ENCODE data around the gene CTSA. TPM values are rescaled to one million over a fixed set of nuclear protein-coding genes. Genes with fewer than 3 reads are reported as not detected.

CTSA gene
- total RNA-seq, 6 donors from 2014 or later = 109 to 176 (median 155) TPM

GRCh38 chr20:45905505-45906079, 14.5 kb downstream of the CTSA start:
- Histone ChIP-seq H3K4me3 (no peak overlapping the region), H3K27ac (no peak overlapping the region), H3K4me1 (peaks cover 0 to 14% (median 7%) of the 10 kb centered on the region in 4 donors), H3K27me3 (no peaks in the 10 kb centered on the region), H3K36me3 (peaks cover 0 to 26% (median 2%) of the 10 kb centered on the region in 4 donors), H3K9me3 (no peaks in the 10 kb centered on the region)
- DNase-seq (no peak), ATAC-seq (ENCODE audit: low FRiP score in 2 of 2) (no peak)
- TF ChIP-seq EP300 (IDR thresholded peaks at IDR 0.05) (no peak), POLR2AphosphoS5 (IDR thresholded peaks at IDR 0.05) (no peak), POLR2A (IDR thresholded peaks at IDR 0.05) (no peak), CTCF (IDR thresholded peaks at IDR 0.05) (no peak)
- WGBS, 2 donors = 90 to 91% methylated on average over 7 to 8 of the region's 8 CpGs

GRCh38 chr20:45907219-45907948, 16.2 kb downstream of the CTSA start:
- no peak overlapping the region for H3K27ac ChIP-seq
- H3K27me3 ChIP-seq = no peaks in the 10 kb centered on the region
- TF ChIP-seq EP300 (IDR thresholded peaks at IDR 0.05) = no peak
- TF ChIP-seq CTCF (IDR thresholded peaks at IDR 0.05) = no peak
- no peak for TF ChIP-seq POLR2A (IDR thresholded peaks at IDR 0.05)
- ATAC-seq (ENCODE audit: low FRiP score in 2 of 2) = no peak
- WGBS, 2 donors = 89 to 94% methylated on average over 14 to 17 of the region's 17 CpGs
- no peak for DNase-seq
- H3K36me3 ChIP-seq = peaks cover 0 to 18% (median 2%) of the 10 kb centered on the region in 4 donors
- no peaks in the 10 kb centered on the region for H3K9me3 ChIP-seq
- no peak overlapping the region for H3K4me3 ChIP-seq
- H3K4me1 ChIP-seq = peaks cover 12 to 32% (median 21%) of the 10 kb centered on the region in 4 donors

GRCh38 chr20:45908084-45908483, 16.9 kb downstream of the CTSA start:
- ATAC-seq (ENCODE audit: low FRiP score in 2 of 2) (no peak), DNase-seq (no peak)
- Histone ChIP-seq H3K36me3 (peaks cover 0 to 14% (median 2%) of the 10 kb centered on the region in 4 donors), H3K27ac (no peak overlapping the region), H3K9me3 (no peaks in the 10 kb centered on the region), H3K27me3 (no peaks in the 10 kb centered on the region), H3K4me1 (peaks cover 18 to 39% (median 25%) of the 10 kb centered on the region in 4 donors), H3K4me3 (no peak overlapping the region)
- TF ChIP-seq CTCF (IDR thresholded peaks at IDR 0.05) (no peak), POLR2AphosphoS5 (IDR thresholded peaks at IDR 0.05) (no peak), EP300 (IDR thresholded peaks at IDR 0.05) (no peak), POLR2A (IDR thresholded peaks at IDR 0.05) (no peak)
- WGBS, 2 donors = 90 to 95% methylated on average over 2 of the region's 2 CpGs

GRCh38 chr20:45909336-45909808, 18.2 kb downstream of the CTSA start:
- Histone ChIP-seq H3K36me3 (peaks cover 0 to 14% (median 2%) of the 10 kb centered on the region in 4 donors), H3K27ac (peak overlapping the region in 1 of 4 donors; percentile 24), H3K9me3 (no peaks in the 10 kb centered on the region), H3K4me3 (no peak overlapping the region), H3K4me1 (peaks cover 18 to 44% (median 25%) of the 10 kb centered on the region in 4 donors), H3K27me3 (no peaks in the 10 kb centered on the region)
- TF ChIP-seq EP300 (IDR thresholded peaks at IDR 0.05) (no peak), POLR2AphosphoS5 (IDR thresholded peaks at IDR 0.05) (no peak), POLR2A (IDR thresholded peaks at IDR 0.05) (no peak), CTCF (IDR thresholded peaks at IDR 0.05) (no peak)
- DNase-seq (no peak), ATAC-seq (ENCODE audit: low FRiP score in 2 of 2) (no peak)
- 88 to 93% methylated on average over 10 to 12 of the region's 12 CpGs for WGBS, 2 donors

Data from upper lobe of left lung (tissue), 6 donors.